Fibroblast of mammary gland (primary cell): Measurements from ENCODE around the gene TULP4.
"Not testable (repeated sequence)": the region's sequence is repeated elsewhere in the genome, so short reads cannot be mapped to it uniquely, and the experiment has no call there.

Experiments used
- DNase-seq: peaks from one replicate; pipeline ENCODE4 v3.0.0-alpha.2; 2010; ENCODE audit warnings: low read depth
- H3K4me3 ChIP-seq: 2 replicates; pipeline ENCODE4 v1.5.1; 2011; ENCODE audit warnings: low read depth, mild to moderate bottlenecking, low read length, moderate library complexity; ENCODE audit not compliant: control insufficient read depth
- CTCF ChIP-seq: conservative IDR thresholded peaks from 2 replicates; pipeline ENCODE4 v1.5.1; 2011; ENCODE audit warnings: low read depth, low read length, inconsistent platforms; ENCODE audit not compliant: control insufficient read depth, insufficient read depth

Gene TULP4

DNA sequence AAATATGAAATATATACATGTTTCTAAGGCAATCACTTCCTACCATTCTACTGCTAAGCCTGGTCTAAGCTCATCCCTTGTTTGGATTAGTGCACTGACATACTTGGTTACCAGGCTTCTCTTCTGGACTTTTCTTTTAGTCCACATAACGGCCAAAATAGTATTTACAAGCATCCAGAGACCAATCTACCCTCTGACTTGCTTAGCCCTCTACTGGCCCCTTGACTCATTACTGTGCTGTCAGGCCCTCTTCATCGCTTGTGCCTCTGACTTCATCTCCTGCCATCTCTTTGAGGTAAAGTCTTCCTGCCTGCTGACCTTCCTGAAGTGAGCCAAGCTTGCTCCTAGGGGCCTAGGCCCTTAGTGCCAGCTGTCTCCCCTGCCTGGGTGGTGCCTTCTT, 35.1 kb downstream of the TULP4 start:
- no peak overlapping the region for H3K4me3 ChIP-seq
- TF ChIP-seq CTCF = no peak
- DNase-seq = peak; percentile 7

DNA sequence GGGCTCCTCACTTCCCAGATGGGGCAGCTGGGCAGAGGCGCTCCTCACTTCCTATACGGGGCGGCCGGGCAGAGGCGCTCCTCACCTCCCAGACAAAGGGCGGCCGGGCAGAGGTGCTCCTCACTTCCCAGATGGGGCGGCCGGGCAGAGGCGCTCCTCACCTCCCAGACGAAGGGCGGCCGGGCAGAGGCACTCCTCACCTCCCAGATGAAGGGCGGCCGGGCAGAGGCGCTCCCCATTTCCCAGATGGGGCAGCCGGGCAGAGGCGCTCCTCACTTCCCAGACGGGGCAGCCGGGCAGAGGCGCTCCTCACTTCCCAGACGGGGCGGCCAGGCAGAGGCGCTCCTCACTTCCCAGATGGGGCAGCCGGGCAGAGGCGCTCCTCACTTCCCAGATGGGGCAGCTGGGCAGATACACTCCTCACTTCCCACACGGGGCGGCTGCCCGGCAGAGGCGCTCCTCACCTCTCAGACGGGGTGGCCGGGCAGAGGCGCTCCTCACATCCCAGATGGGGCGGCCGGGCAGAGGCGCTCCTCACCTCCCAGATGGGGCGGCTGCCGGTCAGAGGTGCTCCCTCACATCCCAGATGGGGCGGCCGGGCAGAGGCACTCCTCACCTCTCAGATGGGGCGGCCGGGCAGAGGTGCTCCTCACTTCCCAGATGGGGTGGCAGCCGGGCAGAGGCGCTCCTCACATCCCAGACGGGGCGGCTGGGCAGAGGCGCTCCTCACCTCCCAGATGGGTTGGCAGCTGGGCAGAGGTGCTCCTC, 36.7 kb downstream of the TULP4 start:
- DNase-seq, H3K4me3 ChIP-seq: not testable (repeated sequence)

- H3K4me3 ChIP-seq, DNase-seq: not testable (repeated sequence)
Observed at GRCh38 chr6:158349505-158350275, 37.4 kb downstream of the TULP4 start.

DNA sequence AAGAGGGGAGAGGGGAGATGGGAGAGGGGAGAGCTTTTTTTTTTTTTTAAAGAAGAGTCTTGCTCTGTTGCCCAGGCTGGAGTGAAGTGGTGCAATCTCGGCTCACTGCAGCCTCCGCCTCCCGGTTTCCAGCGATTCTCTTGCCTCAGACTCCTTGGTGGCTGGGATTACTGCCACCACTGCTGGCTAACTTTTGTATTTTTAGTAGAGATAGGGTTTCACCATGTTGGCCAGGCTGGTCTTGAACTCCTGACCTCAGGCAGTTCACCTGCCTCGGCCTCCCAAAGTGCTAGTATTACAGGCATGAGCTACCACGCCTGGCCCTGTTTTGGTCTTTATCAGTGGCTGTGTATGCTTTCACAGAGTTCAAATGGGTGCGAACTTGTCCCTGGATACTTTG, 38.5 kb downstream of the TULP4 start:
- DNase-seq, H3K4me3 ChIP-seq: not testable (repeated sequence)

GRCh38 chr6:158353883-158354877, 41.9 kb downstream of the TULP4 start:
- TF ChIP-seq CTCF = no peak
- no peak overlapping the region for H3K4me3 ChIP-seq
- DNase-seq = peak; percentile 44

DNA sequence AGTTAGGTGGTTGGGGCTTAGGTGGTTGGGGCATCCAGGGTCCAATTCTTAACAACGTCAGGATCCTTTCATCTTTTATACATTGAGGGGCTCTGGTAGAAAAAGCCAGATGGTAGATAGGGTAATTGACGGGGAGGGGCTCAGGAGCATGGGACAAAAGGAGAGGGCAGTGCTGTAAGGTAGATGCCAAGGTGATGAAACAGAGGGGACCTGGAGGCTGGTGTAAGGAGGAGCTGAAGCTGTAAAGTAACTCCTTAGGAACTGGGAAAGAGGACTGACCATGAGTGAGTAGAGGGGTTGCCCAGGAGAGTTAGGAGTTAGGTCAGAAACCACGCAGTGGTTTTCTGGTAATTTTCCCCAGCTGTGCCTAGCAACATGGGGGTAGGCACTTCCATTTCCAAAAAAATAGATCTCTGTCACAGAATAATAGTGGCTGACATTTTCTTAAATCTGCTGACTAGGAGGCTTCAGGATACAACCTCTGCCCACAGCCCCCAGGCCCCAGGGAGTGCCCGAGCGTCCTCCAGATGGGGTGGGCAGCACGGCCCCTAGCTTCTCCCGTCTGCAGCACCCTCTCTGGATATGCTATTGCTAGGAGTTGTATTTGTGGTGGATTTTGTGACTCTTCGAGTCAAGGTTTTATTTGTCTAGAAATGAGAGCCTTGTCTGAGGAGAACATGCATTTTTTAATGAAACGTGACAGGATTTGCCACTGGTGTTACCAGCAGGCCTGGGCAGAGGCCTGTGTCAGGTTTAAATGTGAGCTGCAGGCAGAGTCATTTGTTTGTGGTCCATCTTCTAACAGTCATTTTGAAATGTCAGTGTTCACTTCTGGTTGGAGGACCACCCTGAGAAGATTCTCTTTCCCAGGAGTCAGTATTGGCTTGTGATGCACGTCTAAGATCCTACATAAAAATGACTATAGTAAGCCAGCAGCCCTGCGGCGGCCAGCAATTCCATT, 44.6 kb downstream of the TULP4 start:
- DNase-seq = no peak
- H3K4me3 ChIP-seq = no peak overlapping the region
- no peak for TF ChIP-seq CTCF

DNA sequence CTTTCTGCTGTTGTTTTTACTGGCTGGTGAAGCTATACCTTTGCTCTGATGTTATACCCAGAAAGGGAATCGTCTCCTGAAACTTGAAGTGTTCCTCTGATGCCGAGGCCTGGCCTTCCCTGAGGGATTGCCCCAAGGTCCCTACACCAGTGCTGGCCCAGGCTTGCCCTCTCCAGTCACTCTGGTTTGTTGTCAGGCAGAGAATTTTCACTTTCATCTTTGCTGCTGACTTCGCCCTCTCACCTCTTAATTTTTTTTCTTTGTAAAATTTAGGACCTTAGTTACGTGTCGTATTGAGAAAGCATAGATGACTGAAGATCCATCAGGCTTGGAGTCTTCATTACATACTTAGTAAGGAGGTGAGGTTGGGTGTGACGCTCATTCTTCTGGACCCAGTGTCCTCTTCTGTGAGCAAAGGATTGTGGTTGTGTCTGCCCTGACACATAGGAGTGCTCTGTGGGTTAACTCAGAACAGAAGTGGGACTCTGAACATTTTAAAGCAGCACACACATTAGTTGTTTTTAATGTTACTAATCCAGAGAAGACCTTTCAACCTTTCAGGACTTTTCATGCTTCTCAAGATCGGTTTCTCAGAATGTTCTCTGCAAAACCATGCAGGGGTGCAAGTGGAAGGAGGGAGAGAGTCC, 45.4 kb downstream of the TULP4 start:
- no peak for DNase-seq
- no peak for TF ChIP-seq CTCF

More for the DNA sequence above, 45.4 kb downstream of the TULP4 start:
- H3K4me3 ChIP-seq = no peak overlapping the region
